ENCODE measurements around the gene MKNK1. TPM values are rescaled to one million over a fixed set of nuclear protein-coding genes. Genes with fewer than 3 reads are reported as not detected.

MKNK1 gene
- total RNA-seq, 1 experiment from 2014 or later: 12.9 TPM

DNA sequence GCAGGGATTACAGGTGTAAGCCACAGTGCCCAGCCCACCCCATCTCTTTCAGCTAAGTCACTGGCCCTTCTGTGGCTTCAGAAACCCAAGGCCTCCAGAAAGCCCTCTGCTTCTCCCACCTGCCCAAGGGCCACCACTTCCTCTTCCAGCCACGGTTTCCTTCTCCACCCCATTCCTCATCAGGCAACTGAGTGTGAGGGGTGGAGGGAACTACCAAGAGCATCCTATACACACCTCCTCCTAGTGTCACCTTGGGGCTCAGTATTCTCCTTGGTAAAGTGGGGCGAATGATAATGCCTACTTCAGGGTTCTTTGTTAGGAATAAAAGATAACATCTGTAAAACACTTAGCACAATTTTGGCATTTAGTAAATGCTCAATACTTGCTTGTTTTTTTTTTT is 82.7 kb downstream of the MKNK1 start:
- H3K56ac ChIP-seq (ENCODE audit: insufficient read length, low read depth, low read length): no peak overlapping the region
- peaks cover 75 to 84% of the 10 kb centered on the region in 2 experiments for H3K4me1 Mint-ChIP-seq

More for the DNA sequence above, 82.7 kb downstream of the MKNK1 start:
- H2BK20ac ChIP-seq (ENCODE audit: low read depth, low read length, poor library complexity, severe bottlenecking): no peak overlapping the region
- H2BK120ac ChIP-seq (ENCODE audit: low read depth, low read length, poor library complexity, severe bottlenecking): no peak overlapping the region
- H2AFZ ChIP-seq (ENCODE audit: low read length): no peak overlapping the region
- no peak overlapping the region for H3K4me2 ChIP-seq (ENCODE audit: insufficient read depth, insufficient read length, low read length)
- no peak overlapping the region for H3K18ac ChIP-seq (ENCODE audit: insufficient read length, low read depth, low read length)
- H3K9ac ChIP-seq (ENCODE audit: extremely low read depth, insufficient read length, low read length): no peak overlapping the region
- no peak for DNase-seq
- Mint-ChIP-seq H3K4me3 (no peak overlapping the region), H3K27ac (no peak overlapping the region; a peak in 1 of 7 replicates), H3K27me3 (ENCODE audit: low read depth) (peaks cover 68% of the 10 kb centered on the region), H3K36me3 (ENCODE audit: insufficient read depth in 1 of 3, low read depth in 3 of 3) (no peaks in the 10 kb centered on the region), H3K9me3 (no peaks in the 10 kb centered on the region; a peak in 1 of 5 replicates)
- no peak overlapping the region for H3K27ac ChIP-seq (ENCODE audit: insufficient read length, low read depth, low read length)
- H2AK5ac ChIP-seq (ENCODE audit: insufficient read length, low read length): no peak overlapping the region
- no peaks in the 10 kb centered on the region for H3K23me2 ChIP-seq (ENCODE audit: insufficient read length, low read depth, low read length, poor library complexity, severe bottlenecking)
- peaks cover 5% of the 10 kb centered on the region; the same call in 1 of the 2 replicates for H3K27me3 ChIP-seq (ENCODE audit: insufficient read depth, low read length)
- no CpG with 5 or more reads among the region's 2 CpGs for WGBS (ENCODE audit: extremely low coverage, insufficient read length, low lambda C conversion rate)
- H2BK12ac ChIP-seq (ENCODE audit: insufficient read length, low read depth, low read length): no peak overlapping the region
- no peaks in the 10 kb centered on the region for H3K79me1 ChIP-seq (ENCODE audit: insufficient read depth, low read depth, low read length, poor library complexity, severe bottlenecking)
- H2BK5ac ChIP-seq (ENCODE audit: insufficient read length, low read length): no peak overlapping the region
- no peak overlapping the region for H4K5ac ChIP-seq (ENCODE audit: insufficient read length, low read depth, low read length)
- no peak overlapping the region for H3K4ac ChIP-seq (ENCODE audit: low read depth, low read length)
- H3K23ac ChIP-seq (ENCODE audit: insufficient read length, low read depth, low read length): no peak overlapping the region
- no peak overlapping the region for H4K8ac ChIP-seq (replicated peaks; ENCODE audit: insufficient read length, low read depth, low read length)
- no peak overlapping the region for H3K14ac ChIP-seq (ENCODE audit: insufficient read depth, low read length)
- H3K9me3 ChIP-seq (ENCODE audit: control insufficient read depth, low read depth, low read length): no peaks in the 10 kb centered on the region
- peaks cover 15% of the 10 kb centered on the region; the same call in 1 of the 2 replicates for H3K4me1 ChIP-seq (ENCODE audit: insufficient read depth, low read length)
- no peak overlapping the region for H3T11ph ChIP-seq (ENCODE audit: low read length)
- no peaks in the 10 kb centered on the region for H3K79me2 ChIP-seq (ENCODE audit: insufficient read depth, low read length)
- TF ChIP-seq, protein P1, sequence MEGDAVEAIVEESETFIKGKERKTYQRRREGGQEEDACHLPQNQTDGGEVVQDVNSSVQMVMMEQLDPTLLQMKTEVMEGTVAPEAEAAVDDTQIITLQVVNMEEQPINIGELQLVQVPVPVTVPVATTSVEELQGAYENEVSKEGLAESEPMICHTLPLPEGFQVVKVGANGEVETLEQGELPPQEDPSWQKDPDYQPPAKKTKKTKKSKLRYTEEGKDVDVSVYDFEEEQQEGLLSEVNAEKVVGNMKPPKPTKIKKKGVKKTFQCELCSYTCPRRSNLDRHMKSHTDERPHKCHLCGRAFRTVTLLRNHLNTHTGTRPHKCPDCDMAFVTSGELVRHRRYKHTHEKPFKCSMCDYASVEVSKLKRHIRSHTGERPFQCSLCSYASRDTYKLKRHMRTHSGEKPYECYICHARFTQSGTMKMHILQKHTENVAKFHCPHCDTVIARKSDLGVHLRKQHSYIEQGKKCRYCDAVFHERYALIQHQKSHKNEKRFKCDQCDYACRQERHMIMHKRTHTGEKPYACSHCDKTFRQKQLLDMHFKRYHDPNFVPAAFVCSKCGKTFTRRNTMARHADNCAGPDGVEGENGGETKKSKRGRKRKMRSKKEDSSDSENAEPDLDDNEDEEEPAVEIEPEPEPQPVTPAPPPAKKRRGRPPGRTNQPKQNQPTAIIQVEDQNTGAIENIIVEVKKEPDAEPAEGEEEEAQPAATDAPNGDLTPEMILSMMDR (conservative IDR thresholded peaks at IDR 0.05): no peak
- no peaks in the 10 kb centered on the region for H4K20me1 ChIP-seq (ENCODE audit: control insufficient read depth, insufficient read depth, insufficient read length)
- H4K91ac ChIP-seq (ENCODE audit: insufficient read length, low read depth, low read length): no peak overlapping the region
- no peak overlapping the region for H2BK15ac ChIP-seq (ENCODE audit: low read depth, low read length)

Measured in H9 (cell line).